Activated T-cell treated with anti-CD3 and anti-CD28 coated beads, Interleukin-2, amount 50 U/mL, for 1 hour (primary cell): ENCODE data around the gene SNRPD1.
A peak's percentile ranks its signal among the peaks of the same experiment; 100 is the strongest.
"Not testable (repeated sequence)": the region's sequence is repeated elsewhere in the genome, so short reads cannot be mapped to it uniquely, and the experiment has no call there.

Source experiments
- DNase-seq: peaks from one replicate; pipeline ENCODE4 v3.0.0-alpha.2; 2020

Gene SNRPD1

GRCh38 chr18:21612125-21613039 is at the start of gene SNRPD1:
Gene SNRPD1 (plus strand): TSS chr18:21612314. CDS start chr18:21612430, 116 bp downstream.
- peak; percentile 92 for DNase-seq

- DNase-seq = no peak
These were observed 40.3 kb upstream of the SNRPD1 start for GRCh38 chr18:21571772-21572171.

GRCh38 chr18:21575656-21576055 is 36.5 kb upstream of the SNRPD1 start:
- no peak for DNase-seq

GRCh38 chr18:21584391-21584790 is 27.7 kb upstream of the SNRPD1 start:
- no peak for DNase-seq

- not testable (repeated sequence) for DNase-seq
These were observed 19.8 kb upstream of the SNRPD1 start for GRCh38 chr18:21592361-21592760.

GRCh38 chr18:21593540-21594257 is 18.4 kb upstream of the SNRPD1 start:
- no peak for DNase-seq

GRCh38 chr18:21597620-21598019 is 14.5 kb upstream of the SNRPD1 start:
- no peak for DNase-seq

- no peak for DNase-seq
These were observed 13.2 kb upstream of the SNRPD1 start for GRCh38 chr18:21598726-21599584.

GRCh38 chr18:21599585-21600525 is 12.3 kb upstream of the SNRPD1 start:
- no peak for DNase-seq

GRCh38 chr18:21600526-21601410 is 11.3 kb upstream of the SNRPD1 start, which contains the start of gene ESCO1:
Gene ESCO1 (minus strand): TSS chr18:21600704. CDS start chr18:21574843, 25,861 bp downstream.
- peak; percentile 93 for DNase-seq

GRCh38 chr18:21602299-21602587 is 9.9 kb upstream of the SNRPD1 start:
- DNase-seq = no peak

GRCh38 chr18:21604671-21605070 is 7.4 kb upstream of the SNRPD1 start:
- no peak for DNase-seq

- DNase-seq = no peak
These were observed 6.9 kb upstream of the SNRPD1 start for GRCh38 chr18:21605213-21605612.

- not testable (repeated sequence) for DNase-seq
These were observed 551 bp upstream of the SNRPD1 start for GRCh38 chr18:21611401-21612124.

GRCh38 chr18:21621640-21622039 is 9.5 kb downstream of the SNRPD1 start:
- not testable (repeated sequence) for DNase-seq

GRCh38 chr18:21629089-21629832 is 17.1 kb downstream of the SNRPD1 start:
- DNase-seq = no peak

- no peak for DNase-seq
These were observed 20.3 kb downstream of the SNRPD1 start for GRCh38 chr18:21632393-21632792.

GRCh38 chr18:21634588-21635199 is 22.6 kb downstream of the SNRPD1 start:
- DNase-seq = no peak

- DNase-seq = no peak
These were observed 24.7 kb downstream of the SNRPD1 start for GRCh38 chr18:21636769-21637168.
